Esophagus squamous epithelium (tissue), 4 donors: ENCODE measurements around the gene LTB4R2.

Source experiments
- POLR2A ChIP-seq, 4 donors: fragments of 450-650 bp; IDR thresholded peaks; one replicate each; pipeline ENCODE4 v1.6.1; 2017; ENCODE audit warnings: antibody characterized with exemption in 4 of 4, mild to moderate bottlenecking in 4 of 4, moderate library complexity in 3 of 4
- TF ChIP-seq, protein P1 (sequence below), 6 experiments: fragments of 450-650 bp in 4 of 6; fragments of 200-600 bp in 2 of 6; sonication (generic) in 2 of 6; IDR thresholded peaks; one replicate each; pipeline ENCODE4 v1.5.1; 2016 to 2019; ENCODE audit warnings: antibody characterized with exemption in 6 of 6, mild to moderate bottlenecking in 4 of 6, moderate library complexity in 4 of 6

- TF ChIP-seq, protein P1, sequence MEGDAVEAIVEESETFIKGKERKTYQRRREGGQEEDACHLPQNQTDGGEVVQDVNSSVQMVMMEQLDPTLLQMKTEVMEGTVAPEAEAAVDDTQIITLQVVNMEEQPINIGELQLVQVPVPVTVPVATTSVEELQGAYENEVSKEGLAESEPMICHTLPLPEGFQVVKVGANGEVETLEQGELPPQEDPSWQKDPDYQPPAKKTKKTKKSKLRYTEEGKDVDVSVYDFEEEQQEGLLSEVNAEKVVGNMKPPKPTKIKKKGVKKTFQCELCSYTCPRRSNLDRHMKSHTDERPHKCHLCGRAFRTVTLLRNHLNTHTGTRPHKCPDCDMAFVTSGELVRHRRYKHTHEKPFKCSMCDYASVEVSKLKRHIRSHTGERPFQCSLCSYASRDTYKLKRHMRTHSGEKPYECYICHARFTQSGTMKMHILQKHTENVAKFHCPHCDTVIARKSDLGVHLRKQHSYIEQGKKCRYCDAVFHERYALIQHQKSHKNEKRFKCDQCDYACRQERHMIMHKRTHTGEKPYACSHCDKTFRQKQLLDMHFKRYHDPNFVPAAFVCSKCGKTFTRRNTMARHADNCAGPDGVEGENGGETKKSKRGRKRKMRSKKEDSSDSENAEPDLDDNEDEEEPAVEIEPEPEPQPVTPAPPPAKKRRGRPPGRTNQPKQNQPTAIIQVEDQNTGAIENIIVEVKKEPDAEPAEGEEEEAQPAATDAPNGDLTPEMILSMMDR (IDR thresholded peaks at IDR 0.05), result no peak
- no peak for TF ChIP-seq POLR2A (IDR thresholded peaks at IDR 0.05)
Observed at GRCh38 chr14:24331731-24332267, 21.9 kb downstream of the LTB4R2 start.
